Measurements from ENCODE around the gene RAB3IL1. TPM values are rescaled to one million over a fixed set of nuclear protein-coding genes. Genes with fewer than 3 reads are reported as not detected.

The RAB3IL1 gene
- total RNA-seq, 1 experiment from 2014 or later = 7.9 TPM

DNA sequence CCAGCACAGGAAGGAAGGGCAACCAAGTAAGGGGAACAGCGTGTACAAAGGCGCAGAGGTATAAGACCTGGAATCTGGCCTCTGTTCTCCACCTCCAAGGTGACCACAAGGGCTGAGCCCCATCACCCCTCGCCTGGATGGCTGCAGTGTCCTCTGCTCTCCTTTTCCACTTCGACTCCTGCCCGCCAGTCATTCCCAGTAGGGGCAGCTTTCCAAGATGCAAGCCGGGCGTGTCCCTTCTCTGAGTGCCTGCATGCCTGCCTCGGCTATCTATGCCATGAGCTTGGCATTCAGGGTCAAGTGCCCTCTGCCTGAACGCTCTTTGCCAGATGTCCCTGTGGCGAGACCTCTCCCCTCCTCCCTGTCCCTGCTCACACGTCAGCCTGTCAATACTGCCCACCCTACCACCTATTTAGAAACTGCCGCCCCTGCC, 43.0 kb downstream of the RAB3IL1 start:
- DNase-seq (peak; percentile 29), ATAC-seq (no peak)
- intact Hi-C loops (cut with micrococcal nuclease) = loop anchor here (10.0 kb wide), 1 partner anchor 330 kb away; the partner anchor contains the start of gene SCGB2A1
- Histone ChIP-seq H3K9me2 (replicated peaks; ENCODE audit: low read length) (no peaks in the 10 kb centered on the region), H4K20me1 (ENCODE audit: low read length) (no peaks in the 10 kb centered on the region), H3K79me2 (ENCODE audit: low read length) (no peaks in the 10 kb centered on the region), H2AFZ (ENCODE audit: low read length) (no peak overlapping the region), H3K4me2 (ENCODE audit: low read length) (no peak overlapping the region), H3K36me3 (ENCODE audit: low read depth, low read length) (no peaks in the 10 kb centered on the region), H3K9me3 (ENCODE audit: low read length) (no peaks in the 10 kb centered on the region), H3K4me3 (ENCODE audit: low read length) (no peak overlapping the region), H3K27ac (ENCODE audit: low read length) (no peak overlapping the region), H3K9ac (ENCODE audit: low read length) (no peak overlapping the region), H3K4me1 (ENCODE audit: insufficient read depth, low read length) (peaks cover 3% of the 10 kb centered on the region; the same call in 1 of the 2 replicates), H3F3A (ENCODE audit: low read length, unreplicated experiment) (no peaks in the 10 kb centered on the region), H3K27me3 (ENCODE audit: low read length) (no peaks in the 10 kb centered on the region)
- no TSS peak for BruUV-seq (replicated peaks)
- POLR2A ChIA-PET (ENCODE audit: unreplicated experiment) = no interaction called here
- CTCF ChIA-PET = interaction anchor here (1.1 kb wide), 1 partner anchor 207 kb away, joined by 5 read pairs; no protein-coding TSS in a partner anchor
- TF ChIP-seq, protein P1, sequence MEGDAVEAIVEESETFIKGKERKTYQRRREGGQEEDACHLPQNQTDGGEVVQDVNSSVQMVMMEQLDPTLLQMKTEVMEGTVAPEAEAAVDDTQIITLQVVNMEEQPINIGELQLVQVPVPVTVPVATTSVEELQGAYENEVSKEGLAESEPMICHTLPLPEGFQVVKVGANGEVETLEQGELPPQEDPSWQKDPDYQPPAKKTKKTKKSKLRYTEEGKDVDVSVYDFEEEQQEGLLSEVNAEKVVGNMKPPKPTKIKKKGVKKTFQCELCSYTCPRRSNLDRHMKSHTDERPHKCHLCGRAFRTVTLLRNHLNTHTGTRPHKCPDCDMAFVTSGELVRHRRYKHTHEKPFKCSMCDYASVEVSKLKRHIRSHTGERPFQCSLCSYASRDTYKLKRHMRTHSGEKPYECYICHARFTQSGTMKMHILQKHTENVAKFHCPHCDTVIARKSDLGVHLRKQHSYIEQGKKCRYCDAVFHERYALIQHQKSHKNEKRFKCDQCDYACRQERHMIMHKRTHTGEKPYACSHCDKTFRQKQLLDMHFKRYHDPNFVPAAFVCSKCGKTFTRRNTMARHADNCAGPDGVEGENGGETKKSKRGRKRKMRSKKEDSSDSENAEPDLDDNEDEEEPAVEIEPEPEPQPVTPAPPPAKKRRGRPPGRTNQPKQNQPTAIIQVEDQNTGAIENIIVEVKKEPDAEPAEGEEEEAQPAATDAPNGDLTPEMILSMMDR (conservative IDR thresholded peaks at IDR 0.05; ENCODE audit: low read depth, low read length) = no peak; the same call in 1 of the 2 replicates
- TF ChIP-seq EZH2phosphoT487 (IDR thresholded peaks at IDR 0.05; ENCODE audit: borderline replicate concordance, low read length) (no peak), EZH2 (IDR thresholded peaks at IDR 0.05; ENCODE audit: low read length, unreplicated experiment) (no peak)

DNA sequence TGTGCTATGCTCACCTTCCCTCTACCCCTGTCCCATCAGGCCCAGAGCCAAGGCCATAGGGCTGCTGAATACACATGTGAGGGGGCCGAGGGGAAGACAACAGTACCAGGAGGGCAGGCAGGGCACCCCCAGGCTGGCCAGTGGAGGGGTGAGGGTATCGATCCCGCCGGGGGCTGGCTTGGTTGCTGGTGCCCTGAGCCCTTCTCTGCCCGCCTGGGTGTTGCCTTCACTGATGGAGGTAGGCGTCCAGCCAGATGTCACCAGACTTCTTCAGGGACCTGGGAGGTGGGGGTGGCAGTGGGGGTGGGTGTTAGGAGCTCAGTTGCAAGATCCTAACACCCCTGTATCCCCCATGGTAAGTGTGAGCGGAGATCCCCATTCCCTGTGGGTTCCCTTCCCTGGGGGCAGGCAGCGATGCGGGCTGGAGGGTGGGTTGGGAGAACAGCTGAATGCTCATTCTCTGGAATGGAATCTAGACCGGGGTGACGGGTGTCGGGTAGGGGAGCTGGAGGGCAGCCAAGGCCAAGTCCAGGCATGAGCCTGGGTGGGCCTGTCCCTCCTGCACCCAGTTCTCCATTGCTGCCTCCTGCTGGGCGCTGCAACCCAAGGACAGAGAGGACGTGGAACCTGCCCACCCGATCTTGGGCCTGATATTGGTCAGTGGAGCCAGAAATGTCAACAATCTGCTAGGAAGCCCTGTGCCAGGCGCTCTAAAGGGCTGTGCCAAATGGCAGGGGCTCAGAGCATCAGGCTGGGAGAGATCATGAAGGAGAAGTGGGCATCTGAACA, 43.6 kb downstream of the RAB3IL1 start:
- Histone ChIP-seq H4K20me1 (ENCODE audit: low read length) (no peaks in the 10 kb centered on the region), H3K36me3 (ENCODE audit: low read depth, low read length) (no peaks in the 10 kb centered on the region), H3K9me2 (replicated peaks; ENCODE audit: low read length) (no peaks in the 10 kb centered on the region), H3K27ac (ENCODE audit: low read length) (no peak overlapping the region), H3K79me2 (ENCODE audit: low read length) (no peaks in the 10 kb centered on the region), H3K9me3 (ENCODE audit: low read length) (no peaks in the 10 kb centered on the region), H3K4me1 (ENCODE audit: insufficient read depth, low read length) (peaks cover 3% of the 10 kb centered on the region; the same call in 1 of the 2 replicates), H2AFZ (ENCODE audit: low read length) (no peak overlapping the region), H3K4me2 (ENCODE audit: low read length) (no peak overlapping the region), H3F3A (ENCODE audit: low read length, unreplicated experiment) (no peaks in the 10 kb centered on the region), H3K4me3 (ENCODE audit: low read length) (no peak overlapping the region), H3K27me3 (ENCODE audit: low read length) (no peaks in the 10 kb centered on the region), H3K9ac (ENCODE audit: low read length) (no peak overlapping the region)
- ChIA-PET POLR2A (ENCODE audit: unreplicated experiment) (no interaction called here), CTCF (interaction anchor here (1.1 kb wide), 1 partner anchor 208 kb away, joined by 5 read pairs; no protein-coding TSS in a partner anchor)
- no peak for DNase-seq
- intact Hi-C loops (cut with micrococcal nuclease) = loop anchor here (10.0 kb wide), 1 partner anchor 331 kb away; the partner anchor contains the start of gene SCGB2A1
- no peak for TF ChIP-seq EZH2 (IDR thresholded peaks at IDR 0.05; ENCODE audit: low read length, unreplicated experiment)
- TF ChIP-seq, protein P1 (conservative IDR thresholded peaks at IDR 0.05; ENCODE audit: low read depth, low read length) = 0 out of 2 replicates have a peak, but pooled peaks have one; percentile 20
- BruUV-seq (replicated peaks) = no TSS peak
- no peak for ATAC-seq
